ENCODE measurements around the gene ABCA8. TPM values are rescaled to one million over a fixed set of nuclear protein-coding genes. Genes with fewer than 3 reads are reported as not detected.

The ABCA8 gene, protein sequence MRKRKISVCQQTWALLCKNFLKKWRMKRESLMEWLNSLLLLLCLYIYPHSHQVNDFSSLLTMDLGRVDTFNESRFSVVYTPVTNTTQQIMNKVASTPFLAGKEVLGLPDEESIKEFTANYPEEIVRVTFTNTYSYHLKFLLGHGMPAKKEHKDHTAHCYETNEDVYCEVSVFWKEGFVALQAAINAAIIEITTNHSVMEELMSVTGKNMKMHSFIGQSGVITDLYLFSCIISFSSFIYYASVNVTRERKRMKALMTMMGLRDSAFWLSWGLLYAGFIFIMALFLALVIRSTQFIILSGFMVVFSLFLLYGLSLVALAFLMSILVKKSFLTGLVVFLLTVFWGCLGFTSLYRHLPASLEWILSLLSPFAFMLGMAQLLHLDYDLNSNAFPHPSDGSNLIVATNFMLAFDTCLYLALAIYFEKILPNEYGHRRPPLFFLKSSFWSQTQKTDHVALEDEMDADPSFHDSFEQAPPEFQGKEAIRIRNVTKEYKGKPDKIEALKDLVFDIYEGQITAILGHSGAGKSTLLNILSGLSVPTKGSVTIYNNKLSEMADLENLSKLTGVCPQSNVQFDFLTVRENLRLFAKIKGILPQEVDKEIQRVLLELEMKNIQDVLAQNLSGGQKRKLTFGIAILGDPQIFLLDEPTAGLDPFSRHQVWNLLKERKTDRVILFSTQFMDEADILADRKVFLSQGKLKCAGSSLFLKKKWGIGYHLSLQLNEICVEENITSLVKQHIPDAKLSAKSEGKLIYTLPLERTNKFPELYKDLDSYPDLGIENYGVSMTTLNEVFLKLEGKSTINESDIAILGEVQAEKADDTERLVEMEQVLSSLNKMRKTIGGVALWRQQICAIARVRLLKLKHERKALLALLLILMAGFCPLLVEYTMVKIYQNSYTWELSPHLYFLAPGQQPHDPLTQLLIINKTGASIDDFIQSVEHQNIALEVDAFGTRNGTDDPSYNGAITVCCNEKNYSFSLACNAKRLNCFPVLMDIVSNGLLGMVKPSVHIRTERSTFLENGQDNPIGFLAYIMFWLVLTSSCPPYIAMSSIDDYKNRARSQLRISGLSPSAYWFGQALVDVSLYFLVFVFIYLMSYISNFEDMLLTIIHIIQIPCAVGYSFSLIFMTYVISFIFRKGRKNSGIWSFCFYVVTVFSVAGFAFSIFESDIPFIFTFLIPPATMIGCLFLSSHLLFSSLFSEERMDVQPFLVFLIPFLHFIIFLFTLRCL (N-terminal part only)
- 3.8 TPM for total RNA-seq

DNA sequence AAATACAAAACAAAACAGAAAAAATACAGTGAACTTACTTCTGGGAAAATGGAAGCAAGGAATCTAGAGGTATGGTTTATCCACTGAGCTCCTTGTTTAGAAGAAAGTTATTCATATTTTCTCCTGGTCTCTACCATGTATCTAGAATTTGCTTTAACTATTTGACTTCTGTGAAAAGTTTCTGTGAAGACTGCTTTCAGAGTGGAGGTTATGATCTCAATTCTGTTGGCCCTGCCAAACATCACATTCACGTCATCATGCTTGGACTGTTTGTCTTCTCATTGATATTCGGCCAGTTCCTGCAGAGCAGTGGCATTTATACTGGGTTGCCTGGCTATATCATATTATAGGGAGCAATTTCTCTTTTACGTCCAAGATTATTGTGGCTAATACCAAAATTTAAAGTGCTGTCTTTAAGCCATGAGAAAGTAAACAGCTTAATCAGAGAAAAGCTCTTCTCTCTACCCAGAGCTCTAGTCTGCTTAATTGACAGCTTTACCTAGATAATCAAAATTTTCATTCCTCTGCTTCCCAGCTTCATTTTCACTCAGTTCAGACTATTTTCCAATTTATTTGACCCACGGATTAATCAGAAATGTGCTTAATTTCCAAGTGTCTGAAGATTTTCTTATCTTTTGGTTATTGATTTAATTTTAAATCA lies at the start of gene ABCA8:
ABCA8 (minus strand) TSS at position 212 of the 661 bp plus-strand sequence. CDS start 13,358 bp downstream, outside the sequence.

Other genes with a start within 250 kb of the ABCA8 start
- gene ABCA9, start 105.5 kb upstream of the ABCA8 start, total RNA-seq = 4.4 TPM
- 11.3 TPM for gene ABCA6, start 186.5 kb upstream of the ABCA8 start, total RNA-seq

All from parietal lobe (tissue), 1 donor.